GM23338 (cell line): ENCODE data around the gene TESK2. TPM values are rescaled to one million over a fixed set of nuclear protein-coding genes. Genes with fewer than 3 reads are reported as not detected.
A peak's percentile ranks its signal among the peaks of the same experiment; 100 is the strongest.

Source experiments
- ATAC-seq: fragments of 200-7000 bp; cut with Tn5 transposase; 3 replicates; pipeline ENCODE4 v1.9.1; 2020
- DNase-seq: peaks from one replicate; pipeline ENCODE4 v3.0.0-alpha.2; 2015; ENCODE audit warnings: low spot score
- H2AFZ ChIP-seq: fragments of 200-600 bp; sonication (generic); 2 replicates; pipeline ENCODE4 v1.8.0; 2016; ENCODE audit warnings: antibody characterized with exemption, mild to moderate bottlenecking, moderate library complexity
- H3F3A ChIP-seq: fragments of 200-600 bp; sonication (generic); replicated peaks from 2 replicates; pipeline ENCODE4 v1.8.0; 2017; ENCODE audit warnings: antibody characterized with exemption, mixed run types, low read depth
- H3K27ac ChIP-seq: fragments of 200-600 bp; sonication (generic); 2 replicates; pipeline ENCODE4 v1.6.1; 2016; ENCODE audit warnings: low read depth
- H3K27me3 ChIP-seq: fragments of 200-600 bp; sonication (generic); 2 replicates; pipeline ENCODE4 v1.8.0; 2016; ENCODE audit warnings: mild to moderate bottlenecking, mixed run types, moderate library complexity; ENCODE audit not compliant: insufficient read depth
- H3K36me3 ChIP-seq: fragments of 200-600 bp; sonication (generic); 2 replicates; pipeline ENCODE4 v1.8.0; 2016; ENCODE audit warnings: mild to moderate bottlenecking; ENCODE audit not compliant: insufficient read depth
- H3K4me1 ChIP-seq: fragments of 200-600 bp; sonication (generic); 2 replicates; pipeline ENCODE4 v1.8.0; 2016; ENCODE audit warnings: mild to moderate bottlenecking, moderate library complexity; ENCODE audit not compliant: insufficient read depth
- H3K4me2 ChIP-seq: fragments of 200-600 bp; sonication (generic); 2 replicates; pipeline ENCODE4 v1.7.1; 2017; ENCODE audit warnings: mixed run types
- H3K4me3 ChIP-seq: fragments of 200-600 bp; sonication (generic); 2 replicates; pipeline ENCODE4 v1.6.1; 2016; ENCODE audit warnings: mixed run types
- H3K79me2 ChIP-seq: fragments of 200-600 bp; sonication (generic); replicated peaks from 2 replicates; pipeline ENCODE4 v1.8.0; 2017; ENCODE audit warnings: mild to moderate bottlenecking; ENCODE audit not compliant: insufficient read depth
- H3K9me2 ChIP-seq: fragments of 200-600 bp; sonication (generic); 2 replicates; pipeline ENCODE4 v1.8.0; 2017; ENCODE audit not compliant: insufficient read depth
- H4K20me1 ChIP-seq: fragments of 200-600 bp; sonication (generic); replicated peaks from 2 replicates; pipeline ENCODE4 v1.8.0; 2017; ENCODE audit warnings: mild to moderate bottlenecking; ENCODE audit not compliant: insufficient read depth
- H3K27ac Mint-ChIP-seq: 2 replicates; pipeline ENCODE4 v1.8.0; 2020; ENCODE audit warnings: inconsistent platforms, mild to moderate bottlenecking, moderate library complexity, mixed read lengths
- H3K27me3 Mint-ChIP-seq: 3 replicates; pipeline ENCODE4 v1.8.0; 2022; ENCODE audit warnings: low read depth, mild to moderate bottlenecking, moderate library complexity, mixed read lengths, inconsistent platforms; ENCODE audit not compliant: insufficient read depth, poor library complexity
- H3K36me3 Mint-ChIP-seq: 3 replicates; pipeline ENCODE4 v1.8.0; 2021; ENCODE audit warnings: low read depth, mild to moderate bottlenecking, inconsistent platforms, moderate library complexity, mixed read lengths
- H3K4me1 Mint-ChIP-seq: 3 replicates; pipeline ENCODE4 v1.8.0; 2020; ENCODE audit warnings: mild to moderate bottlenecking, inconsistent platforms, mixed read lengths
- H3K4me3 Mint-ChIP-seq: 3 replicates; pipeline ENCODE4 v1.8.0; 2021; ENCODE audit warnings: moderate library complexity, mild to moderate bottlenecking, inconsistent platforms, mixed read lengths
- H3K9me3 Mint-ChIP-seq: 3 replicates; pipeline ENCODE4 v1.8.0; 2020; ENCODE audit warnings: moderate library complexity, mild to moderate bottlenecking, inconsistent platforms, mixed read lengths
- CREB1 ChIP-seq: fragments of 250-450 bp; sonication (Bioruptor Pico); IDR thresholded peaks from 2 replicates; pipeline ENCODE4 v1.5.0; 2020; ENCODE audit warnings: low read depth, mild to moderate bottlenecking, moderate library complexity
- CTCF ChIP-seq, 2 experiments: fragments of 200-600 bp in 1 of 2; sonication (generic) in 1 of 2; conservative IDR thresholded peaks; 2 replicates each; pipeline versions ENCODE4 v1.5.1 to v1.6.1; 2016 to 2017; ENCODE audit warnings: antibody characterized with exemption in 2 of 2, low read depth in 2 of 2, mild to moderate bottlenecking in 2 of 2, moderate library complexity in 1 of 2
- ETS1 ChIP-seq: IDR thresholded peaks from 2 replicates; pipeline ENCODE4 v1.6.1; 2016; ENCODE audit warnings: antibody characterized with exemption
- EZH2 ChIP-seq: fragments of 200-600 bp; sonication (generic); IDR thresholded peaks from one replicate; pipeline ENCODE4 v1.8.0; 2017; ENCODE audit warnings: antibody characterized with exemption, mild to moderate bottlenecking, low read depth; ENCODE audit not compliant: unreplicated experiment
- EZH2phosphoT487 ChIP-seq: fragments of 200-600 bp; sonication (generic); IDR thresholded peaks from one replicate; pipeline ENCODE4 v1.8.1; 2018; ENCODE audit warnings: antibody characterized with exemption; ENCODE audit not compliant: unreplicated experiment
- JUNB ChIP-seq: IDR thresholded peaks from one replicate; pipeline ENCODE4 v1.6.1; 2016; ENCODE audit warnings: antibody characterized with exemption; ENCODE audit not compliant: unreplicated experiment
- NANOG ChIP-seq: IDR thresholded peaks from 2 replicates; pipeline ENCODE4 v1.6.1; 2016; ENCODE audit warnings: antibody characterized with exemption, borderline replicate concordance
- POLR2AphosphoS5 ChIP-seq: IDR thresholded peaks from 2 replicates; pipeline ENCODE4 v1.6.1; 2016; ENCODE audit warnings: antibody characterized with exemption, low read depth
- REST ChIP-seq: IDR thresholded peaks from one replicate; pipeline ENCODE4 v1.6.1; 2018; ENCODE audit warnings: antibody characterized with exemption; ENCODE audit not compliant: unreplicated experiment
- STAT1 ChIP-seq: IDR thresholded peaks from one replicate; pipeline ENCODE4 v1.6.1; 2016; ENCODE audit warnings: antibody characterized with exemption; ENCODE audit not compliant: unreplicated experiment
- ZNF114 ChIP-seq: fragments of 250-450 bp; sonication (Bioruptor Pico); IDR thresholded peaks from 2 replicates; pipeline ENCODE4 v1.5.0; 2020; ENCODE audit warnings: mild to moderate bottlenecking, moderate library complexity
- ZNF331 ChIP-seq: fragments of 250-450 bp; sonication (Bioruptor Pico); IDR thresholded peaks from 2 replicates; pipeline ENCODE4 v1.5.0; 2020; ENCODE audit warnings: low read depth, mild to moderate bottlenecking, moderate library complexity
- ZNF462 ChIP-seq: fragments of 250-450 bp; sonication (Bioruptor Pico); IDR thresholded peaks from 2 replicates; pipeline ENCODE4 v1.5.0; 2020; ENCODE audit warnings: mild to moderate bottlenecking, moderate library complexity
- polyA plus RNA-seq: library from polyadenylated mRNA; unstranded; fragments of >200 nt; fragmentation: Nextera tagmentation; extraction: Ambion mirVana; gene quantifications from 2 replicates; pipeline ENCODE4 v1.2.1, GENCODE V29; 2016
- total RNA-seq: library from RNA; depleted of rRNA; stranded (reverse); fragments of >200 nt; shearing (Covaris generic); gene quantifications from 2 replicates; pipeline ENCODE4 v1.2.3, GENCODE V29; 2014

TESK2 gene
- total and polyA plus RNA-seq, 2 experiments from 2014 or later: 5.2 to 14.0 TPM

GRCh38 chr1:45430490-45430889 lies 60.5 kb downstream of the TESK2 start:
- Mint-ChIP-seq H3K9me3 (no peaks in the 10 kb centered on the region; the same call in 2 of the 3 replicates), H3K4me1 (no peaks in the 10 kb centered on the region), H3K27me3 (peaks cover 8% of the 10 kb centered on the region), H3K36me3 (no peaks in the 10 kb centered on the region), H3K27ac (no peak overlapping the region), H3K4me3 (no peak overlapping the region)
- Histone ChIP-seq H3F3A (no peaks in the 10 kb centered on the region), H3K27me3 (no peaks in the 10 kb centered on the region), H3K27ac (peak overlapping the region; percentile 39; the same call in 1 of the 2 replicates), H2AFZ (no peak overlapping the region), H3K4me3 (no peak overlapping the region), H3K36me3 (no peaks in the 10 kb centered on the region), H3K9me2 (no peaks in the 10 kb centered on the region), H3K4me2 (no peak overlapping the region), H4K20me1 (0 out of 2 replicates have a peak, but pooled peaks cover 3% of the 10 kb centered on the region), H3K79me2 (no peaks in the 10 kb centered on the region), H3K4me1 (no peaks in the 10 kb centered on the region)
- DNase-seq (no peak), ATAC-seq (no peak)
- no peak for TF ChIP-seq EZH2
- TF ChIP-seq EZH2phosphoT487: no peak
- no peak for TF ChIP-seq ETS1
- no peak for TF ChIP-seq ZNF114 (CRISPR knock-in tag)
- TF ChIP-seq CREB1 (CRISPR knock-in tag): no peak
- no peak for TF ChIP-seq ZNF331 (CRISPR knock-in tag)
- no peak for TF ChIP-seq NANOG
- TF ChIP-seq CTCF (conservative IDR thresholded peaks at IDR 0.05; ENCODE audit: low read depth in 2 of 2): no peak
- no peak for TF ChIP-seq REST
- no peak for TF ChIP-seq ZNF462
- no peak for TF ChIP-seq JUNB
- no peak for TF ChIP-seq STAT1
- TF ChIP-seq POLR2AphosphoS5: no peak
